Activated T-helper 9 cell treated with anti-CD3 and anti-CD28 coated beads, Interleukin-2, amount 50 U/mL, for 16 hours (primary cell): ENCODE data around the gene ZIC1.

ENCODE experiments used
- DNase-seq: peaks from one replicate; pipeline ENCODE4 v3.0.0-alpha.2; 2020; ENCODE audit warnings: low read depth

Gene ZIC1

DNA sequence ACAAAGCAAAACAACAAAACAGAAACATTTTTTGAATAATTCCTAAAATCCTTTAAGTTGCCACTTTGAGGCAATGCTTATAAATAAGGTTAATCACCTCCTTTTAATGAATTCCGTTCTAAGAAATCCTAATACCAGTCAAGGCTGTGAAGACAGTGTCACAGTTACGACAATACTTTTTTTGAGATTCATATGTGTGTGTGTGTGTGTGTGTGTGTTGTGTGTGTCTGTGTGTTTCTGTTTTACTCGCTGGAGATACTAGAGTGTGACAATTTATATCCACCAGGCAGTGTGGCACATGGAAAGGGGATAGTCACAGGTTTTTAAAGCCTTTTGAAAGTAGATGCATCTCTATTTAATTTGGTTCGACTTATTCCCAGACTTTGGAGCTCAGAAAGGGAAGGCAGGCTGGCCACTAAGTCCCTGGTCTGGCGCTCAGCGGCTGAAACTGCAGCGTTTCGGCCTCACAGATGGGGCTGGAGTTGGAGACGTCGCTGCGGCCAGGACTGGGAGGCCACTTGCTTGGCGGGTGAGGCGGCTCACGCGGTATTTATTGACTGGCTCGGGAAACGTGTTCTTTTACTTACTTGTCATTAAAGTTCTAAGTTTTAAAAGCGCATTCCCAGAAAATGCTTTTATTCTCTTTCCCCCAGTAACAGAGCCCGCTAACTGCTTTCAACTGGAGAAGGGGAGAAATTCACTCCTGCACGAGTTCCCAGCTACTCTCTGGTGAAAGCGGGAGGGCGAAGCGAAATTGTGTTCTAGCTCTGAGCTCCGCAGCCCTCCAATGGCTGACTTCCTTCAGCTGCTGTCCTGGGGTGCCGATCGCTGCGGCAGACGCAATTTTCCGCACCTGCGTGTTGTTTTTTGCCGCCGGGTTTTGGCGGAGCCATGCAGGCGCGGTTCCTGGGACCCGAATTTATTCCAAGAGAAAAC, 13.7 kb downstream of the ZIC1 start:
- no peak for DNase-seq

DNA sequence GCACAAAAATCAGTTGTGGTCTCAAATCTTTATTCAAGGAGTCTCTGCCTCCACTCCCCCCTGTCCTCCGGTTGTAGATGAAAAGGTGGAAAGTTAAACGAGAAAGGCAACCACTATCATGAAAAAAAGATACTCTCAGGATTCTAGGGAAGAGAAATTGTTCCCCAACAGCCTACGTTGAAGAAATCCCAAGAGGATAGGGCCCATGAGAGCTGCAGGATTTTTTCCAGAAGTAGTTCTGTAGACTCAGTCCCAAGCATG, 14.3 kb downstream of the ZIC1 start:
- DNase-seq, result no peak

DNA sequence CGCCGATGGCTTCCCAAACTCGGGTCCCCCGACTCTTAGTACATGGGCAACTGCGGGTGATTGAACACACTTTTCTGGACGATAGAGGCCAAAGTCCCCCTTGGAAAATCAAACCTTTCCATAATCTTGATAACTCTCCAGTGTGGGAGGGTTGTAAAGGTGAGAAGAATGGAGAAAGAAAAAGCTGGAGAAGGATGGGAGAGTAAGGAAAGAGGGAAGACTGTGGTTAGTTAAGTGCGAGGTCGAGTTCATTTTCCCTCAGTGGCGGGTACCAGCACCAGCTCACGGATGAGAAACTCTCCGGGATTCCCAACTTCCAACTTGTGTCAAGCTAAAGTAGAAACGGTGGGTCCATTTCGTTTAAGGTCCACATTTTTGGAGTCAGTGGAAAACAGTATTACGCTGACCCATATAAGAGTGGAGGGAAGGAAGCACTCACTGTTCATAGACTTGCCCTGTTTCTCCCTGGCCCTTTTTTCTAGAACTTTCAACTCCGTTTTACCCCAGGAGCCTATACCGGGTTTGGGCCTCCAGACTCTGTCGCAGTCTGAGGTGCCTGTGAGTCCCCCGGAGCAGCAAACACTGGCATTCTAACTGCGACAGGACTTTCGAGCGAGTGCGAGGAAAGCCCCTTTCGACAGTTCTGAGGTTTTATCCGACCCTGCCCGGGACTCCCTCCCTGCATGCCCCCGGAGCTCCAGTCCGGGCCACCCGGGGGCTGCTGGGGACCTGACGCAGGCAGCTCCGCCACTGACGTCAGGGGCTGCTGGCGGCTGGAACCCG, 14.8 kb downstream of the ZIC1 start:
- no peak for DNase-seq

DNA sequence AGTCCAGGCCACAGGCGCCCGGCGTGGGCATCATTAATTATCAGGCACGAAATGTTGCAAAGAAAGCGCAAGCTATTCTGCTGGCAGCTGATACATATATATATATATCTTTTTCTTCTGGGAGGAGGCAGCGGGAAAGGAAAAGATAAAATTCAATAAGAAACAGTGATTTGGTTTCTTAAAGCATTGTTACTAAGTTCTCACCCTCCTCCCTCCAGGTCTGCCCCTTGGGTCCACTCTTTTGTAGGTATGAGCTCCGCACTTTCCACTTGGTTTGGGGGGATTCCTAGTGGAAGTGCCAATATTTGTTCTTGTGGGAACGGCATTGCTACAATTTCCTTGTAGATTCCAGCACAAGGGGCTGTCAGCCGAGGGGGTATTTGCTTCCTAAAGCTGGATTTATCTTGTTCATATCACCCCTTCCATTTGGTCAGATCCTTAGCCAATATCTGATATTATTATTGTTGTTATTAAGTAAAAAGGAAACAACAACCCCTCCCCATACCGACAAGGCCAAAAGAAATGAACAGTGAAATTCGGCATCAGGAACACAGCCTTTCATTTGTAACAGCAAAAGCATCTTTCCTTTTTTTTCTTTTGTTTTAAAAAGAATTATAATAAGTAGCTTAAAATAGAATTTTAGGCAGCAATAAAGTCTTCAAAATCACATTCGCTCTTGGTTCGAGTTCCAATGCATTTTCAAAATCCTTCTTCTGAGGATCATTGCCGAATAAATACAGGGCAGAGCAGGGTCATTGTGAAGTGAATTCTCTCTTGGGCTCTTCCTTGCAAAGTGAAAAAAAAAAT, 15.6 kb downstream of the ZIC1 start:
- DNase-seq, result no peak

DNA sequence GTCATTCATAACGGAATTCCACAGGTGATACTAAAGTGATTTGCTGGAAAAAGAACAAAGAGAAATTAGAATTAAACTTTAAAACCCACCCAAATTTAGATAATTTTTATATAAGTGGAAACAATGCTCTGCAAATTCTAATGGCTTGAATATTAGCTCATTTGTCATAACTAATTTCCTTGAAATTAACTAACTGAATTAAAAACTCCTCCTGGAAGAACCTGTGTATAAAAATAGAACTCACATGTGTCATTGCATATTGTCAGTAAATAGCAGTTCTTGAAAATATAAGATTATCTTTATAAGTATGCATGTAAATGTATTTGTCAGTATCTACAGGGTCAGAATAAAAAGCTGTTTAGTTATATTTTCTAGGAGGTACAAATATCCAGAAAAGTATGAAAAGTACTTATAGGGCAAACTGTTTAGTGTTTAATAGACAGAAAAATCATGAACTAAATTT, 16.3 kb downstream of the ZIC1 start:
- no peak for DNase-seq

DNA sequence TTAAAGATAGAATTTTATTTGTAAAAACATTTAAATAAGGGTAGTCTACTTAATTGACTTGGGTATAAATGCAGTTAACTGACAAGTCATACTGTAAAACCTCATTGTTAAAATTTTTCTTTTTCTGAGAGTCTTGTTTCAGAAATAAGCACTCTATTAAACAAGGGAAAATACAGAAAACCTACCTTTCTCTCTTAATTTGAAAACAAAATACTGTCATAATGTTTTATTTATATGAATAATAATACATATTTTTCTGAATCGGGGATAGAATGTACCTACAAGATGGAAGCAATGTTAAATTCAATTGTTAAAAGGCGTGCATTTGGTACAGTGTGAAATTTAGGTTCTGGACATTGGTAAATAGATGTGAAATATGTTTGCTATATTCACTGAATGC, 17.8 kb downstream of the ZIC1 start:
- no peak for DNase-seq

DNA sequence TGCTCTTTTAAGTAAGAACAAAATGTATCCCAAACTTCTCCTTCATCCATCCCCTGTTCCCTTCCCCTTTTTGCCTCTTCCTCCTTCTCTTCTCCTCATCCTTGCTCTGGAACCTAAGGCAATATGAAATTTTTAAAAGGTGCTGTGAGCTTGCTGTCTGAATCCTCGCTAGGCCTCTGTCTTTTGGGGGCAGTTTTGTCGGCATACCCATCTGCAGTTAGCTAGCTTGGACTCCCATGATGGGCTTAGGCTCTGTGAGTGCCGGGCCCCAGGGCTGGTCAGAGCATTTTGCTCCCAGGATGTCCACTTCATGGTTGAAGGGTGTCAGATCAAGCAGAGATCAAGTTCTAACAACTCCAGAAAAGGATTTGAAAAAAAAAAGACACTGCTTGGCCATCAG, 18.6 kb downstream of the ZIC1 start:
- no peak for DNase-seq

DNA sequence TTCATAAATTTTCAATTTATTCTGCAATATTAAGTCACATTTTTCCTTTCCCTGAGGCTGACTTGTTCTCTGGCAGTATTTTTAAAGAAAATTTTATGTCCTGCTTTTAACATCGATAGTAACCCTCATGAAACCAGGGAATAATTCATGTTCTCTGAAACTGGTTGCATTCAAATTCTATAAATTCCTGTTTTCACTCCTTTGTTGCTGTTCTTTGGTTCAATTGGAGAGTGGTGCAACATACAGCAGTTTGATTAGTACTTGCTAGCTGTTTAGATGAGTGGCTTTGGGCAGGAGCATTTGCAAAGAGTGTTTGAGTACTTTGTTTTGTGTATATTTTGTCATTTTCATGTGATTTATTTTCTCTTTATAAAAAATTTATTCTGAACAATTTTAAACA, 19.2 kb downstream of the ZIC1 start:
- DNase-seq, result no peak

DNA sequence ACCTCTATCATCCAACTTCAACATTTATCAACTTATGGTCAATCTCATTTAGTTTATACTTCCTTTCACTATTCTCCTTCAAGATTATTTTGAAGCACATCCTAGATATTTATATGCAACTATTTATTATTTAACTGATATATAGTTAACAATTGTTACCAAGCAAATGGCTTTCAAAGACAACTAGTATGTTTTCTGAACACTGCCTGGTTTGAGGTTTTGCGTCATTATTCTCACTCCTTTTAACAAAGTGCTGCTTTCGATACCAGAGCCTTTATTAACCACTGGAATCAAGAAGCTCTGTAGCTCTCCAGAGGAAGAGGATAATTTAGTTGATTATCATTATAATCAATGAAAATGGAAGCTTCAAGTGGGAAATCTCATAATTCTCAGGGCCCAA, 19.6 kb downstream of the ZIC1 start:
- DNase-seq, result no peak

DNA sequence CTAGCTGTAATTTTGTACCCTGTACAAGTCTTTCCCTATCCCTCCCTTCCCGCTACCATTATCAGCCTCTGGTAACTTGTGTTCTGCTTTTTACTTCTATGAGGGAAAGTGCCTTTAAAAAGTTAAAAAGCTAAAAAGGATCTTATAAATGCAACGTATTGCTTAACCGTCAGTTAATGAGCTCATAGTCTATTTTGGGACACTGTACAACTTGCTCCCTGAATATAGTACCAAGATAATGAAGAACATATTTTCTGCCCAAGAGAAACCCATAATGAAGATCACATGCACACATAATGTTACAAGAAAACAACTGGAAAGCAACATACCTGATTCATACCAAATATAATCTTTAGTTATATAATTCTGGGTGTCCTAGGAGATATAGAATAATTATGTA, 22.6 kb downstream of the ZIC1 start:
- DNase-seq, result no peak

DNA sequence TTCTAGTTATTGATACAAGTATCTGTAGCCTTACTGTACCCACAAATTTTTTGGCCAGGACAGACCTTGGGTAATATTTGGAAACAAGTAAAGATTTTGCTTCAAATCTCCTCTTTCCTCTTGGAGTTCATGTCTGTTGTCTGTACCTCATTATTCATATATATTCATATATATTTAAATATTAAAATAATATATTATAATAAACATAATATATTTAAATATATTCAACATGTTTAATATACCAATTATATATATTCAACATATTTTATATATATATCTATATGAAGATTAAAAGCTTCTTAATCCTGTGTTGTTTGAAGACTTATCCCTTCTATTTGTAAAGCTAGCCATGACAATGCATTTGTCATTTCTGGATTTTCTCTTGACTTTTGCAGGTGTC, 38.1 kb downstream of the ZIC1 start:
- DNase-seq, result no peak

DNA sequence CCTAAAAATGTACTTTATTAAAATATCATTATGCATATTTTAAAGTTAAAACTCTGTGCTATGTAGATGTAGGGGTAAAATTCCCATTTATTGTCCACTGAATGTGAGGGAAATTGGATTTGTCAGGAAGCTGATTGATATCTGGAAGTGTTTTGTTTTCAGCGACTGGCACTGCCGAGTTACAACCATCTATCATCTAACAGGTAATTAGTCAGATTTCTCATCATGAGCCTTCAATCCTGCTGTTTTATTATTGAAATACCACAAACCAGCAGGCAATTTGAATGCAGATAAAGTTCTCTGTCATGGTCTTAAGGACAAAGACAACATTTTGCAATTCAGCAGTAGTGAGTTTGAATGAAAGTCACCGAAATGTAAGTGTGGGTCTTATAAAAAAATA, 40.5 kb downstream of the ZIC1 start:
- DNase-seq, result no peak

DNA sequence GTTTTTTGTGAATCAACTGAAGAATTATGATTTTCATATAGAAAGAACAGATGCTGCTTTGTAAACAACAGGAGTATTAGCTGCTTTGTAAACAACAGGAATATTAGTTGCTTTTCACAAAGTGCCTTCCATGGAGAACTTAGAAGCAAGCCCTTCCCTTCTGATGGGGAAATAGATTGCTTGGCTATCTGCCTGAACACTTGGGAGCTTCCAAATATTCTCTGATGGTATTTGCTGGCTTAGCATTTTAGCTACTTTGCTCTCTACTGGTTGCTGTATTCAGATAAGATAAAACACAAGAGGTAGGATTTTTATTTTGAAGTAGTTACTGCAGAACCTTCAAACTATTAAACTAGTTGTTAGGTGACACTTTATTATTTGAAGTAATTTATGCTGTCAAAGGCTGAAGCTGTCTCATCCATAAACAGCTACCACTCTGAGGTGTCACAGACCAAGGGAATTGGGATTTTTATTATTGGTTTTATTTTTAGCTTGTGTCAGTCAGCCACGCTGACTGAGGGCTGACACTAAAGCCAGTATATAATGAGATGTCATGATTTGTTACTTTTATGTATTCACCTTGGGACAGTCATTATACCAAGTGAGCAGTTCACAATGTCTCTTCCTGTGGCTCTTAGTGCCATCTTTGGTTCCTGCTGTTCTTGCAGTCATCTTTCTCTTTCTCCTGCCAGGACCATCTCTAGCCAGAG, 50.0 kb downstream of the ZIC1 start:
- no peak for DNase-seq

DNA sequence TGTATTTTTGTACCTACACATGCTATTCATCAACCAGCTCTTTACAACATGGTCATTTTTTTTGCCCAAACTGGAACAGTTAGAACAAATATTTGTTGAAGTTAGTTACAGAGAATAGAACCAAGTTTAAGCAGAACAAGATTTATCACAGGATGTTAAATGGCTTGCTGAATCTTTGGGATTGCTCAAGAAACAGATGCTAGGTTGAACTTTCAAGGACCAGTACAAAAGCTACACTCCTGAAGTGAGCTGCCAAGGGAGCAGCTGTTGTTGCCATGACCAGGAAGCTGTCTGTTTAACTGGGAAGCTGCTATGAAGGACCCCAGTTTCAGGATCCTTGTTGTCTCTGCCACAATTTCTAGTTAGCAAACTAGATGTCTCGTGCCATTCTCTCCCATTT, 53.7 kb downstream of the ZIC1 start:
- DNase-seq, result no peak
